ENCODE data around the gene CDH12. TPM values are rescaled to one million over a fixed set of nuclear protein-coding genes. Genes with fewer than 3 reads are reported as not detected.

CDH12 gene
- polyA plus RNA-seq, 2 of the 4 experiments (the other 2 are of a cell fraction), result 0.04 TPM; not detected in 1

DNA sequence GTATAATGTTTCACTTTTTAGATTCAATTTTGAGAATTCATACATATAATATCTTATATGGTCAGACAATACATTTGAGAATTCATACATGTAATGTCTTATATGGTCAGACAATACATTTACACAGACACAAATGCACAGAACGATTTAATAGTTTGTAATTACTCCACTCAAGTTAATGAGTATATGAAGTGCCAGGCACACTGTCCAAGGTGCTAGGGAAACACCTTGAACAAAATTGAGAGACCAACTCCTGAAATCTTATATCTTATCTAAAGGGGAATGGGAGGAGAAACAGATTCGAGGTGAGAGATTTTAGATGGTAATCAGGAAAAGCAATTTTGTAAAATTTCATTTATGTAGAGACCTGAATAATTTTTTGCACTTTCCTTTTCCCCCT is 994.7 kb downstream of the CDH12 start:
- DNase-seq (ENCODE audit: low read depth in 1 of 2, low spot score in 1 of 2) (no peak), FAIRE-seq (no peak), ATAC-seq (no peak)
- POLR2A ChIA-PET, result no interaction called here
- 0% methylated on average over 2 of the region's 2 CpGs for WGBS (ENCODE audit: missing lambda C conversion rate)
- TF ChIP-seq POLR2A (IDR thresholded peaks at IDR 0.05; ENCODE audit: low read length) (no peak), CHD2 (IDR thresholded peaks at IDR 0.05; ENCODE audit: low read length, partially characterized antibody) (no peak), MAZ (IDR thresholded peaks at IDR 0.05; ENCODE audit: borderline replicate concordance, low read depth, low read length) (no peak)
- Histone ChIP-seq H3K27ac (no peak overlapping the region), H3K4me2 (no peak overlapping the region), H3K9me3 (no peaks in the 10 kb centered on the region), H3K4me1 (no peaks in the 10 kb centered on the region), H3K4me3 (no peak overlapping the region)
- CTCF ChIA-PET, result no interaction called here

- H3K27ac ChIP-seq, result no peak overlapping the region
- ChIA-PET POLR2A (no interaction called here), CTCF (no interaction called here)
- no peak for DNase-seq (ENCODE audit: low read depth in 1 of 2, low spot score in 1 of 2)
- WGBS (ENCODE audit: missing lambda C conversion rate), result 0% methylated on average over 3 of the region's 3 CpGs
- H3K4me1 ChIP-seq, result no peaks in the 10 kb centered on the region
- no peak for FAIRE-seq
- no peak for TF ChIP-seq RARB (CRISPR knock-in tag; IDR thresholded peaks at IDR 0.05)
- no peak for TF ChIP-seq CBX8 (IDR thresholded peaks at IDR 0.05)
- no peak for TF ChIP-seq TP53 (CRISPR knock-in tag; IDR thresholded peaks at IDR 0.05)
- TF ChIP-seq, protein P1, sequence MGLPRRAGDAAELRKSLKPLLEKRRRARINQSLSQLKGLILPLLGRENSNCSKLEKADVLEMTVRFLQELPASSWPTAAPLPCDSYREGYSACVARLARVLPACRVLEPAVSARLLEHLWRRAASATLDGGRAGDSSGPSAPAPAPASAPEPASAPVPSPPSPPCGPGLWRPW (IDR thresholded peaks at IDR 0.05), result no peak
- no peak for TF ChIP-seq ZFP36 (IDR thresholded peaks at IDR 0.05; ENCODE audit: borderline replicate concordance, partially characterized antibody)
- no peak for TF ChIP-seq KDM5A (IDR thresholded peaks at IDR 0.05)
- TF ChIP-seq SMC3 (IDR thresholded peaks at IDR 0.05), result no peak
- no peak for TF ChIP-seq HOXB5 (CRISPR knock-in tag; IDR thresholded peaks at IDR 0.05)
- no peak for TF ChIP-seq HDAC2 (IDR thresholded peaks at IDR 0.05)
- no peak for TF ChIP-seq HEYL (CRISPR knock-in tag; IDR thresholded peaks at IDR 0.05)
- TF ChIP-seq CTCF (IDR thresholded peaks at IDR 0.05), result no peak
- no peak for TF ChIP-seq MAX (IDR thresholded peaks at IDR 0.05)
- TF ChIP-seq CHD2 (IDR thresholded peaks at IDR 0.05; ENCODE audit: low read length, partially characterized antibody), result no peak
- no peak for TF ChIP-seq EHMT2 (IDR thresholded peaks at IDR 0.05; ENCODE audit: low read depth)
- H3K9me3 ChIP-seq, result no peaks in the 10 kb centered on the region
- no peak overlapping the region for H3K4me3 ChIP-seq
- no peak for ATAC-seq
- H3K4me2 ChIP-seq, result no peak overlapping the region
Observed at GRCh38 chr5:21856987-21857386, 996.2 kb downstream of the CDH12 start.

DNA sequence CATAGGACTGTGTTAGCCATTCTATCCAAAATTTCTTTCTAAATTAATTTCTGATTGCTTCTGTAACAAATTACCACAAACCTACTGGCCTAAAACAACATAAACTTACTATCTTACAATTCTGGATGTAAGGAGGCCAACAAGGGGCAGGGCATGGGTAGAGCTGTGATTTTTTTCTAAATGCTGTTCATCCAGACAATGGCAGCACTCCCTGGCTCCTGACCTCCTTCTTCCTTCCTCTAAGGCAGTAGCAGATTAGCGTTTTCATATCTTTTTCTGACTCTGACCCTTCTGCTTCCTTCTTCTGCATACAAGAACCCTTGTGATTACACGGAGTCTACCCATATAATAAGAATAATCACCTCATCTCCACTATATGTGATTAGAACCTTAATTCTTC is 1005.8 kb downstream of the CDH12 start:
- 0% methylated on average over 2 of the region's 2 CpGs for WGBS (ENCODE audit: missing lambda C conversion rate)
- no peak for ATAC-seq
- Histone ChIP-seq H3K27ac (no peak overlapping the region), H3K4me1 (no peaks in the 10 kb centered on the region), H3K4me2 (no peak overlapping the region), H3K9me3 (no peaks in the 10 kb centered on the region), H3K4me3 (no peak overlapping the region)
- POLR2A ChIA-PET, result no interaction called here
- no peak for DNase-seq (ENCODE audit: low read depth in 1 of 2, low spot score in 1 of 2)
- no peak for FAIRE-seq
- CTCF ChIA-PET, result no interaction called here
- no peak for TF ChIP-seq MAX (IDR thresholded peaks at IDR 0.05)
- TF ChIP-seq ZSCAN20 (CRISPR knock-in tag; IDR thresholded peaks at IDR 0.05), result no peak
- TF ChIP-seq CTCF (IDR thresholded peaks at IDR 0.05), result no peak
- no peak for TF ChIP-seq ZFP36 (IDR thresholded peaks at IDR 0.05; ENCODE audit: borderline replicate concordance, partially characterized antibody)
- no peak for TF ChIP-seq RAD21 (conservative IDR thresholded peaks at IDR 0.05 in 1 of 2, IDR thresholded peaks at IDR 0.05 in 1 of 2)
- TF ChIP-seq, protein P1 (IDR thresholded peaks at IDR 0.05), result no peak
- no peak for TF ChIP-seq MAZ (IDR thresholded peaks at IDR 0.05; ENCODE audit: borderline replicate concordance, low read depth, low read length)
- no peak for TF ChIP-seq KDM5A (IDR thresholded peaks at IDR 0.05)
- no peak for TF ChIP-seq HOXA7 (CRISPR knock-in tag; IDR thresholded peaks at IDR 0.05)
- TF ChIP-seq RNF2 (IDR thresholded peaks at IDR 0.05; ENCODE audit: borderline replicate concordance, low read depth), result no peak
- TF ChIP-seq HDAC2 (IDR thresholded peaks at IDR 0.05), result no peak
- no peak for TF ChIP-seq POLR2A (IDR thresholded peaks at IDR 0.05; ENCODE audit: low read length)
- TF ChIP-seq RFX5 (IDR thresholded peaks at IDR 0.05), result no peak
- no peak for TF ChIP-seq JUNB (IDR thresholded peaks at IDR 0.05)
- TF ChIP-seq, protein P2, sequence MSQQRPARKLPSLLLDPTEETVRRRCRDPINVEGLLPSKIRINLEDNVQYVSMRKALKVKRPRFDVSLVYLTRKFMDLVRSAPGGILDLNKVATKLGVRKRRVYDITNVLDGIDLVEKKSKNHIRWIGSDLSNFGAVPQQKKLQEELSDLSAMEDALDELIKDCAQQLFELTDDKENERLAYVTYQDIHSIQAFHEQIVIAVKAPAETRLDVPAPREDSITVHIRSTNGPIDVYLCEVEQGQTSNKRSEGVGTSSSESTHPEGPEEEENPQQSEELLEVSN (IDR thresholded peaks at IDR 0.05; ENCODE audit: borderline replicate concordance, low read depth), result no peak
- no peak for TF ChIP-seq NR3C1 (IDR thresholded peaks at IDR 0.05)
- TF ChIP-seq FOXS1 (CRISPR knock-in tag; IDR thresholded peaks at IDR 0.05), result no peak
